Muscle of leg (tissue), 16 donors: ENCODE results near the gene FUT6. TPM values are rescaled to one million over a fixed set of nuclear protein-coding genes. Genes with fewer than 3 reads are reported as not detected.
"Not testable (repeated sequence)": the region's sequence is repeated elsewhere in the genome, so short reads cannot be mapped to it uniquely, and the experiment has no call there.

Source experiments
- DNase-seq: peaks from one replicate; pipeline ENCODE4 v3.0.0; 2013
- H3K27ac ChIP-seq: one replicate; pipeline ENCODE4 v1.5.1; 2013; ENCODE audit warnings: mild to moderate bottlenecking, low read length, control low read depth
- H3K27me3 ChIP-seq: one replicate; pipeline ENCODE4 v1.6.1; 2013; ENCODE audit warnings: low read length; ENCODE audit not compliant: control insufficient read depth, insufficient read depth
- H3K36me3 ChIP-seq: one replicate; pipeline ENCODE4 v1.6.1; 2013; ENCODE audit warnings: low read length; ENCODE audit not compliant: control insufficient read depth, insufficient read depth
- H3K4me1 ChIP-seq: one replicate; pipeline ENCODE4 v1.6.1; 2013; ENCODE audit warnings: low read length; ENCODE audit not compliant: control insufficient read depth, insufficient read depth
- H3K4me3 ChIP-seq: one replicate; pipeline ENCODE4 v1.5.1; 2013; ENCODE audit warnings: low read length, control low read depth
- H3K9me3 ChIP-seq: replicated peaks from 2 replicates; pipeline ENCODE4 v1.6.1; 2013; ENCODE audit warnings: low read depth, low read length; ENCODE audit not compliant: control insufficient read depth
- WGBS: methylation state at CpG from one replicate; pipeline ENCODE4 v1.1.5; 2013; ENCODE audit warnings: missing lambda C conversion rate; ENCODE audit not compliant: insufficient coverage; 5-methylcytosine and 5-hydroxymethylcytosine counted together
- long read RNA-seq, 11 donors: transcript quantifications; one replicate each; lab custom pipeline, GENCODE V29; 2026
- polyA plus RNA-seq, 8 donors: library from polyadenylated mRNA; unstranded; fragments of 120-200 nt; gene quantifications; one replicate each; pipeline versions ENCODE4 v1.2.1 to v1.2.3, GENCODE V29; 2013; ENCODE audit warnings: inconsistent platforms in 1 of 8, low replicate concordance in 1 of 8; ENCODE audit not compliant: insufficient read length in 8 of 8, insufficient read depth in 1 of 8
- total RNA-seq: library from RNA; stranded (reverse); fragments of 120-200 nt; gene quantifications from one replicate; pipeline ENCODE4 v1.2.4, GENCODE V29; 2013

FUT6 gene, protein sequence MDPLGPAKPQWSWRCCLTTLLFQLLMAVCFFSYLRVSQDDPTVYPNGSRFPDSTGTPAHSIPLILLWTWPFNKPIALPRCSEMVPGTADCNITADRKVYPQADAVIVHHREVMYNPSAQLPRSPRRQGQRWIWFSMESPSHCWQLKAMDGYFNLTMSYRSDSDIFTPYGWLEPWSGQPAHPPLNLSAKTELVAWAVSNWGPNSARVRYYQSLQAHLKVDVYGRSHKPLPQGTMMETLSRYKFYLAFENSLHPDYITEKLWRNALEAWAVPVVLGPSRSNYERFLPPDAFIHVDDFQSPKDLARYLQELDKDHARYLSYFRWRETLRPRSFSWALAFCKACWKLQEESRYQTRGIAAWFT
- total RNA-seq: not detected
- polyA plus RNA-seq: under 1 TPM in 2 of 8 donors, not detected in 6; 0.05 to 0.09 TPM
- long read RNA-seq, donor 1: 0 reads
- long read RNA-seq, donor 2: 0 reads
- long read RNA-seq, donor 3: 0 reads
- long read RNA-seq, donor 4: 0 reads
- long read RNA-seq, donor 5: 0 reads
- long read RNA-seq, donor 6: 0 reads
- long read RNA-seq, donor 7: 0 reads
- long read RNA-seq, donor 8: 0 reads
- long read RNA-seq, donor 9: 0 reads
- long read RNA-seq, donor 10: 0 reads
- long read RNA-seq, donor 11: 0 reads

DNA sequence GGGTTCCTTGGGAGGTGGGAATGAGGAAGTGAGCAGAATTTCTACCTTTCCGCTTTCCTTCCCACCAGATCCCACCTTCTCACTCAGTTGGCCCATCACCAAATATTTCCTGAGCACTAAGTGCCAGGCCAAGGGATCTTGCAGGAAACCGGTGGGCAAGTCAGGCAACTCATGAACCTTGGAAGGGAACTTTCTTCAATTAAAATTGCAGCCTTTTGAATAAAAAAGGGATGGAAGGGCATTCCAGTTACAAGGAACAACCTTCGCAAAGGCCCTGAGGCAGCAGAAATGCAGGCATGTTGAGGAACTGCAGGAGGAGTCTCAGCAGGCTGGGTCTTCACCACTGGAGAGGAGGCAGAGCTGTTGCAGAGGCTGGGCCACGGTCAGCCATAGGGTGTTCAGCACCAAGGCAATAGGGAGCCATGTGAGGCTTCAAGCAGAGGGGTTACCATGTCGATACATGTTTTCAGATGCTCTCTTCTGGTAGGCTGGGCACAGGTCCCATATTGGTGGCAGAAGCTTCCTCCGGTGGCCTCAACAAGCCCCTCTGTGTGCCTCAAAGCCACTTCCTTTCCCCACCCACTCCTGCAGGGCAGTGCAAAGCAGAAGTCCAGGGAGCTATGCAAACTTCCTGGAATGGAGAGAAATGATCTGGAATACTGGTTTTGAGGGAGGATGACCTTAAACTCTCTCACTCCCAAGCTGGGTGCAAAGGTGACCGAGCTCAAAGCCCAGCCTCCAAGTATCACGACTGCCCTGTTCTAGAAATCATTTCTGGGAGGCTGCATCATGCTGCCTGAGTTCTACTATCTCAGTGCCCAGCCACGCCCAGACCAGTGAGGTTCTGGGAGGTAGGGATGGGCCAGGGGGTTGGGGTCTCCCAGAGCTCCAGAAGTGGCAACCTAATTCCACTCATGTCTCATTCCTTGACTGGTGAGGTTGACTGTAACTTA, at the start of gene FUT6:
Gene FUT6 (minus strand): TSS at position 638 of the 953 bp plus-strand sequence. CDS start 7,135 bp downstream, outside the sequence.
- Histone ChIP-seq H3K9me3 (no peaks in the 10 kb centered on the region), H3K4me1 (peaks cover 6% of the 10 kb centered on the region), H3K4me3 (no peak within 1 kb of the TSS), H3K36me3 (no peaks in the 10 kb centered on the region), H3K27ac (no peak within 1 kb of the TSS), H3K27me3 (peaks cover 7% of the 10 kb centered on the region)
- 89% methylated on average over 3 of the region's 9 CpGs for WGBS
- no peak for DNase-seq

DNA sequence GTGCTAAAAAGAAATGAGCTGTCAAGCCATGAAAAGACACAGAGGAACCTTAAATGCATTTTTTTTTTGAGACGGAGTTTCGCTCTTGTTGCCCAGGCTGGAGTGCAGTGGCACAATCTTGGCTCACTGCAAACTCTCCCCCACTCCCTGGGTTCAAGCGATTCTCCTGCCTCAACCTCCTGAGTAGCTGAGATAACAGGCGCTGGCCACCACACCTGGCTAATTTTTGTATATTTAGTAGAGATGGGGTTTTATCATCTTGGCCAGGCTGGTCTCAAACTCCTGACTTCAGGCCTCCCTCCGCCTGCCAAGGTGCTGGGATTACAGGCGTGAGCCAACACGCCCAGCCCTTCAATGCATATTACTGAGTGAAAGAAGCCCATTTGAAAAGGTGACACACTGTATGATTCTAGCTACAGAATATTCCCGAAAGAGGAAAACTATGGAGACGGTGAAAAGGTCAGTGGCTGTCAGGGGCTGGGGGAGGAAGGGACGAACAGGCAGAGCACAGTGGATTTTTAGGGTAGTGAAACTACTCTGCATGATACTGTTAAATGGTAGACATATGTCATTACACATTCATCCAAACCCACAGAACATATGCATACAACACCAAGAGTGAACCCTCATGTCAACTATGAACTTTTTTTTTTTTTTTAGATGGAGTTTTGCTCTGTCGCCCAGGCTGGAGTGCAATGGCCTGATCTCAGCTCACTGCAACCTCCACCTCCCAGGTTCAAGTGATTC, 44.7 kb upstream of the FUT6 start:
- H3K9me3 ChIP-seq, H3K4me3 ChIP-seq, H3K36me3 ChIP-seq, DNase-seq, H3K27ac ChIP-seq: not testable (repeated sequence)
- Histone ChIP-seq H3K4me1 (peaks cover 21% of the 10 kb centered on the region), H3K27me3 (peaks cover 13% of the 10 kb centered on the region)
- no CpG with 5 or more reads among the region's 11 CpGs for WGBS

DNA sequence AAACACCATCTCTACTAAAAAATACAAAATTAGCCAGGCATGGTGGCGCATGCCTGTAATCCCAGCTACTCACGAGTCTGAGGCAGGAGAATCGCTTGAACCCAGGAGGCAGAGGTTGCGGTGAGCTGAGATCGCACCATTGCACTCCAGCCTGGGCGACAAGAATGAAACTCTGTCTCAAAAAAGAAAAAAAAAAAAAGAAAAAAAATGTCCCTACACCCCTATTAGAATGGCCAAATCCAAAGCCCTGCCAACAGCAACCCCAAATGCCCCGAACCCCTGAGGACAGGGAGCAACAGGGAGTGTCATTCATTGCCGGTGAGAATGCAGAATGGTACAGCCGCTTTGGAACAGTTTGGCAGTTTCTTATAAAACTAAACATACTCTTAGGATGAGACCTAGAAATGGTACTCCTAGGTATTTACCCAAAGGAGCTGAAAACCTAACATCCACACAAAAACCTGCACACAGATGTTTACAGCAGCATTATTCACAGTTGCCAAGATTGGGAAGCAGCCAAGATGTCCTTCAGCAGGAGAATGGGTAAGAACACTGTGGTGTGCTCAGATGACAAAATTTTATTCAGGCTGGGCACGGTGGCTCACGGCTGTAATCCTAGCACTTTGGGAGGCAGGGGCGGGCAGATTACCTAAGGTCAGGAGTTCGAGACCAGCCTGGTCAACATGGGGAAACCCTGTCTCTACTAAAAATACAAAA, 43.8 kb upstream of the FUT6 start:
- Histone ChIP-seq H3K4me1 (peaks cover 26% of the 10 kb centered on the region), H3K27me3 (peaks cover 18% of the 10 kb centered on the region)
- H3K4me3 ChIP-seq, H3K9me3 ChIP-seq, H3K36me3 ChIP-seq, H3K27ac ChIP-seq: not testable (repeated sequence)
- DNase-seq: peak; percentile 29
- 0% methylated on average over 1 of the region's 13 CpGs for WGBS

DNA sequence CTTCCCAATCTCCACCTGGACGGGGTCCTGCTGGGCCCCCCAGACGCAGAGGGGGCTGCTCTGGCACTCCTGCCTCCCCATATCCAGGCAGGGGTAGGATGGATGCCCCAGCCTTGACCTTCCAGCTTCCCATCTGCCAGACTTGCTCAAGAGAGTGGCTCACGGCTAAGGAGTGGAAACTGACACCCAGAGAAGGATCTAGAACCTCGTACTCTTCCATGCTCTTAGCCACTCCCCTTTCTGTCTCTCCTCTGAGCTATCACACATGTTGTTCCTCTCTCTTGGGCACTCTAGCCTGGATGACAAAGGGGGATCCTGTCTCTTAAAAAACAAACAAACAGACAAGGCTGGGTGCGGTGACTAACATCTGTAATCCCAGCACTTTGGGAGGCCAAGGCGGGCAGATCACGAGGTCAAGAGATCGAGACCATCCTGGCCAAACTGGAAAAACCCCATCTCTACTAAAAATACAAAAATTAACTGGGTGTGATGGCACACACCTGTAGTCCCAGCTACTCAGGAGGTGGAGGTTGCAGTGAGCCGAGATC, 43.0 kb upstream of the FUT6 start:
- DNase-seq: no peak
- no peak overlapping the region for H3K27ac ChIP-seq
- no peaks in the 10 kb centered on the region for H3K9me3 ChIP-seq
- H3K4me3 ChIP-seq: no peak overlapping the region
- no peaks in the 10 kb centered on the region for H3K36me3 ChIP-seq
- H3K27me3 ChIP-seq: peaks cover 20% of the 10 kb centered on the region
- peaks cover 30% of the 10 kb centered on the region for H3K4me1 ChIP-seq
- 16% methylated on average over 3 of the region's 9 CpGs for WGBS

DNA sequence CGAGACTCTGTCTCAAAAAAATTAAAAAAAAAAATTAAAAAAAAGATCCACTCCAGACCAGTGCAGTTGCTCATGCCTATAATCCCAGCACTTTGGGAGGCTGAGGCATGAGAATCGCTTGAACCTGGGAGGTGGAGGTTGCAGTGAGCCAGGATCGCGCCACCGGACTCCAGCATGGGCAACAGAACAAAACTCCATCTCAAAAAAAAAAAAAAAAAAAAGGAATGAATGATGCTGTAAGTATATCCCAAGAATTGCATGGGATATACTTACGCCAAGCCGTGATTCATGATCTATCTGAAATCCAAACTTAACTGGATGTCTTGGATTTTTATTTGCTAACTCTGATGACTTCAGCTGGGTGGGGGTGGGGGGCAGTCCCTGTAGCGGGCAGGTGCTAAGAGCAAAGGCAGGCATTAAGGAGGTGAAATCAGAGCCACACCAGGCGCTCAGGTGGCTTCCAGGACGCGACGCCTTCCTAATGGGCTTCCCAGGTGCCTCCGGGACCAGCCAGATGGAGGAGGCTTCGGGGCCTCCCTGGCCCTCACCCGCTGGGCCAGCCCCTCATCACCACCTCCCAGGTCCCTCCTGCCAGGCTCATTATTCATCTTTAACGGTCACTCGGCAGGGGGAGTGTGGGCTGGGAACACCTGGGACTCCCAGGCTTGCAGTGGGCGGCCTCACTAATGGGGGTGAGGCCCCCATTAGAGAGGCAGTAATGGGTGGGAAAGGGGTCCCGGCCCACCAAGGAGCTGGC, 42.2 kb upstream of the FUT6 start:
- no peak overlapping the region for H3K4me3 ChIP-seq
- H3K9me3 ChIP-seq: no peaks in the 10 kb centered on the region
- H3K4me1 ChIP-seq: peaks cover 37% of the 10 kb centered on the region
- no peaks in the 10 kb centered on the region for H3K36me3 ChIP-seq
- peaks cover 22% of the 10 kb centered on the region for H3K27me3 ChIP-seq
- WGBS: 36% methylated on average over 9 of the region's 19 CpGs
- no peak overlapping the region for H3K27ac ChIP-seq
- DNase-seq: no peak

DNA sequence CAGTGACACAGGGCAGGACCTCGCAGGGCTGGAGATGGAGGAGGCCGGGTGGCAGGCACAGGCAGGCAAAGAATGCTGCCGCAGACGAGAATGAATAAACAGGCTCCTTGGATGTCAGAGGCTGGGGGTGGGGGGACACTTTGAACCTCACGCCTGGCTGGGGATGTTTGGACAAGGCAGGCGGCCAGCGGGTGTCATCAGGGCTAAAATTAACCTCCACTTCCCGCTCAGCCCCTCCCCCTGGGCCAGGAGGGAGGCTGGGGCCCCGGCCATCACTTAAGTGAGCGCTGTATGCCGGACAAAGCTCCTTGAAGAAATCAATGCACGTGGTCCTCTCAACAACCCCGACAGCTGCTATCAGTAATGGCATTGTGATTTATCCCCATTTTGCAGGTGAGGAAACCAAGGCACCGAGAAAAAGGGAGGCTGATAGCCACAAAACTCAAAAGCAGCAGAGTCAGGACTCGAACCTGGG, 41.1 kb upstream of the FUT6 start:
- no peaks in the 10 kb centered on the region for H3K36me3 ChIP-seq
- no peaks in the 10 kb centered on the region for H3K9me3 ChIP-seq
- 13% methylated on average over 9 of the region's 15 CpGs for WGBS
- H3K27ac ChIP-seq: no peak overlapping the region
- peak; percentile 89 for DNase-seq
- peaks cover 22% of the 10 kb centered on the region for H3K27me3 ChIP-seq
- H3K4me1 ChIP-seq: peaks cover 45% of the 10 kb centered on the region
- H3K4me3 ChIP-seq: no peak overlapping the region

DNA sequence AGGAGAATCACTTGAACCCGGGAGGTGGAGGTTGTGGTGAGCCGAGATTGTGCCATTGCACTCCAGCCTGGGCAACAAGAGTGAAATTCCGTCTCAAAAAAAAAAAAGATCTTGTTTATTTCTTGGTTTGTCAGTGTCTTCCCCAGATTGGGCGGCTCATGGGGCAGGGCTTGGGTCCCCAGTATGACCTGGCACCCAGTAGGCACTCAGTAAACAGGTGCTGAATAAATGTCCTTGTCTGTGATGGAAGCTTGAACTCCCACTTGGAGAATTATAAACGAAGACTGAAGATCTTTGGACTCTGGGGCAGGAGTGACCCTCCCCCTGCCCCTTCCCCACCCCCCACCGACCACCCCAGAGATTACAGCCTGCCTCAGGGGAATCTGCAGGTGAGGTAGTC, 40.7 kb upstream of the FUT6 start:
- H3K4me3 ChIP-seq: no peak overlapping the region
- 53% methylated on average over 2 of the region's 6 CpGs for WGBS
- no peak overlapping the region for H3K27ac ChIP-seq
- no peaks in the 10 kb centered on the region for H3K36me3 ChIP-seq
- H3K4me1 ChIP-seq: peaks cover 45% of the 10 kb centered on the region
- no peaks in the 10 kb centered on the region for H3K9me3 ChIP-seq
- H3K27me3 ChIP-seq: peaks cover 22% of the 10 kb centered on the region
- no peak for DNase-seq

DNA sequence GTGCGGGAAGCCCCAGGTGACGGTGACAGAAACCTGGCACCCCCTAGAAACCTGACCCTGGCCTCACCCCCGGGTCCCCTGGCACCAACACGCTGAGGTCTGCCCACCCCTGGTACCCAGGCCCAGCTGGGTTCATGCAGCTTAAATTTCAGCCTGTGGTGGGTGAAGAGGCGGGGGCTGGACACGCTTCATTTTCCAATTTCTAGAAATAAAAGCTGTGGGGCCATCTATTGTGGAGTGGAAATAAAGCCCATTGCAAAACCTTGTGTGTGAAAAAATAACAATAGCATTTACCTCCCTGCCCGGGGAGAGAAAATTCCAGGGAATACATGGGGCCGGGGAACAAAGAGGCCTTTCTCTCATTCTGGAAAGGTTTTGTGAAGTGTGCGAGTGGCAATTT, 38.4 kb upstream of the FUT6 start:
- no peaks in the 10 kb centered on the region for H3K9me3 ChIP-seq
- WGBS: 92% methylated on average over 2 of the region's 9 CpGs
- peaks cover 22% of the 10 kb centered on the region for H3K27me3 ChIP-seq
- no peaks in the 10 kb centered on the region for H3K36me3 ChIP-seq
- H3K4me1 ChIP-seq: peaks cover 45% of the 10 kb centered on the region
- no peak overlapping the region for H3K4me3 ChIP-seq
- H3K27ac ChIP-seq: no peak overlapping the region
- no peak for DNase-seq
